Measurements from ENCODE around the gene HCCS. TPM values are rescaled to one million over a fixed set of nuclear protein-coding genes. Genes with fewer than 3 reads are reported as not detected.

The HCCS gene
- total and polyA plus RNA-seq, 2 of the 13 experiments (the other 11 are each of a cell fraction or from before 2014, with no cell fraction given): 15.4 to 16.7 TPM

GRCh38 chrX:11111037-11111851 lies at the start of gene HCCS (continued):
- TF ChIP-seq BATF2 (CRISPR knock-in tag; IDR thresholded peaks at IDR 0.05): no peak
- peak; percentile 74; the same call in 1 of the 2 replicates for TF ChIP-seq SIN3A (IDR thresholded peaks at IDR 0.05; ENCODE audit: borderline replicate concordance, low read depth, low read length)
- no peak for TF ChIP-seq TSC22D2 (CRISPR knock-in tag; IDR thresholded peaks at IDR 0.05; ENCODE audit: borderline replicate concordance)
- TF ChIP-seq PCBP1 (IDR thresholded peaks at IDR 0.05; ENCODE audit: borderline replicate concordance, low read depth, low read length): no peak
- TF ChIP-seq GABPB1 (CRISPR knock-in tag; IDR thresholded peaks at IDR 0.05): peak; percentile 95
- no peak for TF ChIP-seq ZNF503 (CRISPR knock-in tag; IDR thresholded peaks at IDR 0.05)
- TF ChIP-seq SP4 (CRISPR knock-in tag; IDR thresholded peaks at IDR 0.05): peak; percentile 53; the same call in 1 of the 2 replicates
- TF ChIP-seq ZNF431 (CRISPR knock-in tag; IDR thresholded peaks at IDR 0.05; ENCODE audit: borderline replicate concordance, low read depth): no peak
- peak; percentile 41 for TF ChIP-seq MAX (IDR thresholded peaks at IDR 0.05)
- TF ChIP-seq, protein P1, sequence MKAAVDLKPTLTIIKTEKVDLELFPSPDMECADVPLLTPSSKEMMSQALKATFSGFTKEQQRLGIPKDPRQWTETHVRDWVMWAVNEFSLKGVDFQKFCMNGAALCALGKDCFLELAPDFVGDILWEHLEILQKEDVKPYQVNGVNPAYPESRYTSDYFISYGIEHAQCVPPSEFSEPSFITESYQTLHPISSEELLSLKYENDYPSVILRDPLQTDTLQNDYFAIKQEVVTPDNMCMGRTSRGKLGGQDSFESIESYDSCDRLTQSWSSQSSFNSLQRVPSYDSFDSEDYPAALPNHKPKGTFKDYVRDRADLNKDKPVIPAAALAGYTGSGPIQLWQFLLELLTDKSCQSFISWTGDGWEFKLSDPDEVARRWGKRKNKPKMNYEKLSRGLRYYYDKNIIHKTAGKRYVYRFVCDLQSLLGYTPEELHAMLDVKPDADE (CRISPR knock-in tag; IDR thresholded peaks at IDR 0.05): no peak
- TF ChIP-seq HNRNPLL (IDR thresholded peaks at IDR 0.05; ENCODE audit: low read depth, low read length, poor library complexity, severe bottlenecking): peak; percentile 42
- peak; percentile 36; the same call in 1 of the 2 replicates for TF ChIP-seq ZSCAN21 (CRISPR knock-in tag; IDR thresholded peaks at IDR 0.05; ENCODE audit: borderline replicate concordance)
- TF ChIP-seq HMGXB4 (CRISPR knock-in tag; IDR thresholded peaks at IDR 0.05; ENCODE audit: borderline replicate concordance in 1 of 2, low read depth in 1 of 2): peak; percentile 60 to 63; a peak in 2 of 4 replicates
- no peak for TF ChIP-seq MAFG (CRISPR knock-in tag; IDR thresholded peaks at IDR 0.05)
- TF ChIP-seq, protein P2, sequence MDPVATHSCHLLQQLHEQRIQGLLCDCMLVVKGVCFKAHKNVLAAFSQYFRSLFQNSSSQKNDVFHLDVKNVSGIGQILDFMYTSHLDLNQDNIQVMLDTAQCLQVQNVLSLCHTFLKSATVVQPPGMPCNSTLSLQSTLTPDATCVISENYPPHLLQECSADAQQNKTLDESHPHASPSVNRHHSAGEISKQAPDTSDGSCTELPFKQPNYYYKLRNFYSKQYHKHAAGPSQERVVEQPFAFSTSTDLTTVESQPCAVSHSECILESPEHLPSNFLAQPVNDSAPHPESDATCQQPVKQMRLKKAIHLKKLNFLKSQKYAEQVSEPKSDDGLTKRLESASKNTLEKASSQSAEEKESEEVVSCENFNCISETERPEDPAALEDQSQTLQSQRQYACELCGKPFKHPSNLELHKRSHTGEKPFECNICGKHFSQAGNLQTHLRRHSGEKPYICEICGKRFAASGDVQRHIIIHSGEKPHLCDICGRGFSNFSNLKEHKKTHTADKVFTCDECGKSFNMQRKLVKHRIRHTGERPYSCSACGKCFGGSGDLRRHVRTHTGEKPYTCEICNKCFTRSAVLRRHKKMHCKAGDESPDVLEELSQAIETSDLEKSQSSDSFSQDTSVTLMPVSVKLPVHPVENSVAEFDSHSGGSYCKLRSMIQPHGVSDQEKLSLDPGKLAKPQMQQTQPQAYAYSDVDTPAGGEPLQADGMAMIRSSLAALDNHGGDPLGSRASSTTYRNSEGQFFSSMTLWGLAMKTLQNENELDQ (CRISPR knock-in tag; IDR thresholded peaks at IDR 0.05; ENCODE audit: borderline replicate concordance): no peak
- TF ChIP-seq DNMT3B (CRISPR knock-in tag; conservative IDR thresholded peaks at IDR 0.05): no peak
- TF ChIP-seq POGZ (CRISPR knock-in tag; IDR thresholded peaks at IDR 0.05): peak; percentile 32; the same call in 1 of the 2 replicates
- TF ChIP-seq POLR2AphosphoS5 (IDR thresholded peaks at IDR 0.05; ENCODE audit: low read depth, low read length): 0 out of 2 replicates have a peak, but pooled peaks have one; percentile 23
- peak; percentile 29 to 53; a peak in 2 of 4 replicates for TF ChIP-seq POLR2A (IDR thresholded peaks at IDR 0.05; ENCODE audit: insufficient read depth in 1 of 2, low read depth in 2 of 2, low read length in 2 of 2)
- TF ChIP-seq KAT8 (CRISPR knock-in tag; IDR thresholded peaks at IDR 0.05): peak; percentile 57; the same call in 1 of the 2 replicates

Data from HepG2 (cell line).